ENCODE data around the gene CALHM2. TPM values are rescaled to one million over a fixed set of nuclear protein-coding genes. Genes with fewer than 3 reads are reported as not detected.
A peak's percentile ranks its signal among the peaks of the same experiment; 100 is the strongest.

The CALHM2 gene
- total and polyA plus RNA-seq, 2 of the 4 experiments (the other 2 are of a cell fraction): 2.5 to 7.9 TPM

DNA sequence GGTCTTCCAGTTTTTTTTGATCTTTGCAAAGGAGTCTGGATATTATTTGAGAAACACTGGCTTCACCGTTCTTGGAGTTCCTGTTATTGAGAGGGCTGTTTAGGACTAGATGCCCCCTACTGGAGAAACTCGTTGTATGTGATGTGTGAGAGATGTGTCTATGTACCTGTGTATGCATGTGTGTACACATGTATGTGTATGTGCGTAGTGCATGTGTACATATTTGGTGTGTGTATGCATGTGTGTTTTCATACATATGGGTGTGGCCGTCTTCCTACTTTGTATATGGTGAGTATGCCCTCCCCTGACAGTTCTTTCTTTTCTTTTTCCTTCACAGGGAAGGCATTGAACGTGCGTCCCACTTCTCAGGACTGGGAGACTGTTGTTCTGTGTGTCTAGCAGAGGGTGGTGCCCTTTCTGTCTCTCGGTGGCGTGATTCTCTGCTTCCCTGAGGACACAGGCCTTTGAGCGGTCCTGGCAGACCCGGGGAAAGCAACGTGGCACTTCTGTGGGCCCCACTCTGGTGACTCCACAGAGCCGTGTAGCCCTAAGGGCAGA, 29.9 kb upstream of the CALHM2 start:
- H3K27me3 ChIP-seq (ENCODE audit: control insufficient read depth, insufficient read depth, low read length): peaks cover 23% of the 10 kb centered on the region
- in situ Hi-C loops (cut with MboI; ENCODE audit: low sequenced_read_pairs) (no loop called here), dilution Hi-C loops (cut with HindIII; ENCODE audit: low sequenced_read_pairs, unreplicated experiment) (no loop called here), intact Hi-C loops (cut with micrococcal nuclease) (loop anchor here (10.0 kb wide), 1 partner anchor 647 kb away; the partner anchor contains the start of gene CYP17A1)
- no peak overlapping the region for H3K18ac ChIP-seq (ENCODE audit: low read depth, low read length)
- no peak overlapping the region for H2BK5ac ChIP-seq (ENCODE audit: low read depth, low read length, poor library complexity, severe bottlenecking)
- no peak overlapping the region for H3K14ac ChIP-seq (replicated peaks; ENCODE audit: low read depth, low read length)
- no peak overlapping the region for H4K8ac ChIP-seq (ENCODE audit: low read depth in 2 of 2, low read length in 2 of 2)
- H3K79me1 ChIP-seq (ENCODE audit: low read depth in 1 of 2, low read length in 2 of 2): no peaks in the 10 kb centered on the region
- no peaks in the 10 kb centered on the region for H3K9me3 ChIP-seq (ENCODE audit: control insufficient read depth, insufficient read depth, low read length)
- no TSS peak for BruUV-seq (replicated peaks)
- no peak overlapping the region for H2AK5ac ChIP-seq (ENCODE audit: low read depth, low read length)
- H2AFZ ChIP-seq (replicated peaks; ENCODE audit: low read length, poor library complexity): peak overlapping the region; percentile 59
- no peak overlapping the region for H3K4ac ChIP-seq (ENCODE audit: low read depth, low read length)
- POLR2A ChIA-PET (ENCODE audit: unreplicated experiment): no interaction called here
- no peak for TF ChIP-seq CHD1 (IDR thresholded peaks at IDR 0.05; ENCODE audit: low read depth, low read length)
- no peak for TF ChIP-seq RCOR1 (IDR thresholded peaks at IDR 0.05; ENCODE audit: insufficient replicate concordance, low read length)
- TF ChIP-seq POLR2A (IDR thresholded peaks at IDR 0.05; ENCODE audit: low read depth, low read length): no peak
- TF ChIP-seq RFX5 (IDR thresholded peaks at IDR 0.05; ENCODE audit: low read depth, low read length): no peak
- TF ChIP-seq MAZ (IDR thresholded peaks at IDR 0.05; ENCODE audit: borderline replicate concordance, low read depth, low read length): no peak
- TF ChIP-seq, protein P1, sequence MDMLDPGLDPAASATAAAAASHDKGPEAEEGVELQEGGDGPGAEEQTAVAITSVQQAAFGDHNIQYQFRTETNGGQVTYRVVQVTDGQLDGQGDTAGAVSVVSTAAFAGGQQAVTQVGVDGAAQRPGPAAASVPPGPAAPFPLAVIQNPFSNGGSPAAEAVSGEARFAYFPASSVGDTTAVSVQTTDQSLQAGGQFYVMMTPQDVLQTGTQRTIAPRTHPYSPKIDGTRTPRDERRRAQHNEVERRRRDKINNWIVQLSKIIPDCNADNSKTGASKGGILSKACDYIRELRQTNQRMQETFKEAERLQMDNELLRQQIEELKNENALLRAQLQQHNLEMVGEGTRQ (IDR thresholded peaks at IDR 0.05; ENCODE audit: low read depth, low read length): no peak
- TF ChIP-seq, protein P2, sequence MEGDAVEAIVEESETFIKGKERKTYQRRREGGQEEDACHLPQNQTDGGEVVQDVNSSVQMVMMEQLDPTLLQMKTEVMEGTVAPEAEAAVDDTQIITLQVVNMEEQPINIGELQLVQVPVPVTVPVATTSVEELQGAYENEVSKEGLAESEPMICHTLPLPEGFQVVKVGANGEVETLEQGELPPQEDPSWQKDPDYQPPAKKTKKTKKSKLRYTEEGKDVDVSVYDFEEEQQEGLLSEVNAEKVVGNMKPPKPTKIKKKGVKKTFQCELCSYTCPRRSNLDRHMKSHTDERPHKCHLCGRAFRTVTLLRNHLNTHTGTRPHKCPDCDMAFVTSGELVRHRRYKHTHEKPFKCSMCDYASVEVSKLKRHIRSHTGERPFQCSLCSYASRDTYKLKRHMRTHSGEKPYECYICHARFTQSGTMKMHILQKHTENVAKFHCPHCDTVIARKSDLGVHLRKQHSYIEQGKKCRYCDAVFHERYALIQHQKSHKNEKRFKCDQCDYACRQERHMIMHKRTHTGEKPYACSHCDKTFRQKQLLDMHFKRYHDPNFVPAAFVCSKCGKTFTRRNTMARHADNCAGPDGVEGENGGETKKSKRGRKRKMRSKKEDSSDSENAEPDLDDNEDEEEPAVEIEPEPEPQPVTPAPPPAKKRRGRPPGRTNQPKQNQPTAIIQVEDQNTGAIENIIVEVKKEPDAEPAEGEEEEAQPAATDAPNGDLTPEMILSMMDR (conservative IDR thresholded peaks at IDR 0.05; ENCODE audit: low read depth, low read length): peak; percentile 59
- no peak for TF ChIP-seq MXI1 (IDR thresholded peaks at IDR 0.05; ENCODE audit: borderline replicate concordance, low read depth, low read length)
- TF ChIP-seq NFE2L2 (IDR thresholded peaks at IDR 0.05; ENCODE audit: low read depth, low read length): no peak
- TF ChIP-seq RAD21 (IDR thresholded peaks at IDR 0.05; ENCODE audit: low read length): peak; percentile 48
- peak; percentile 55 for TF ChIP-seq SMC3 (IDR thresholded peaks at IDR 0.05; ENCODE audit: low read depth, low read length)
- DNase-seq (peak; percentile 69), ATAC-seq (ENCODE audit: low read depth) (peak; percentile 76)
- no peaks in the 10 kb centered on the region for H4K20me1 ChIP-seq (ENCODE audit: insufficient read depth, low read length)
- no peak overlapping the region for H3K23ac ChIP-seq (ENCODE audit: low read depth, low read length)
- whole genome bisulfite sequencing, 2 experiments (ENCODE audit: extremely low coverage in 2 of 2, insufficient read length in 1 of 2): 90% methylated on average over 2 of the region's 12 CpGs; no CpG with 5 or more reads in 1 of the 2 experiments
- H3K4me2 ChIP-seq (ENCODE audit: low read depth, low read length): no peak overlapping the region
- H3K9me1 ChIP-seq (ENCODE audit: insufficient read depth, low read length): peaks cover 4% of the 10 kb centered on the region; the same call in 1 of the 2 replicates
- H3K4me1 ChIP-seq (ENCODE audit: control insufficient read depth, insufficient read depth, low read length): no peaks in the 10 kb centered on the region; the same call in 1 of the 2 replicates
- CTCF ChIA-PET: no interaction called here
- no peak overlapping the region for H3K9ac ChIP-seq (ENCODE audit: low read depth, low read length)
- no peaks in the 10 kb centered on the region for H3K36me3 ChIP-seq (ENCODE audit: control insufficient read depth, insufficient read depth, low read length)
- H4K5ac ChIP-seq (ENCODE audit: low read depth, low read length): no peak overlapping the region
- H2BK20ac ChIP-seq (ENCODE audit: low read depth, low read length): no peak overlapping the region
- H4K91ac ChIP-seq (ENCODE audit: insufficient read depth, low read depth, low read length): no peak overlapping the region
- no peak overlapping the region for H3K4me3 ChIP-seq (ENCODE audit: insufficient read depth, low read depth, low read length)
- H3K27ac ChIP-seq (ENCODE audit: insufficient read depth, low read length): no peak overlapping the region
- no peak overlapping the region for H3K56ac ChIP-seq (ENCODE audit: extremely low read depth, insufficient read depth, low read length)
- H2BK15ac ChIP-seq (ENCODE audit: low read depth, low read length): no peak overlapping the region
- no peak overlapping the region for H2BK120ac ChIP-seq (ENCODE audit: low read depth, low read length)
- no peak overlapping the region for H2AK9ac ChIP-seq (replicated peaks; ENCODE audit: low read depth, low read length, poor library complexity)
